ENCODE results near the gene TRERF1.
A peak's percentile ranks its signal among the peaks of the same experiment; 100 is the strongest.

- TF ChIP-seq CTCF (IDR thresholded peaks at IDR 0.05) (no peak), POLR2A (IDR thresholded peaks at IDR 0.05) (peak in 1 of 2 donors; percentile 81)
Observed at GRCh38 chr6:42453031-42453653, 1.4 kb upstream of the TRERF1 start.

Data from thyroid gland (tissue), 4 donors.